HG03103 (cell line): ENCODE data around the gene CPNE7.

ENCODE experiments used
- ATAC-seq: cut with Tn5 transposase; IDR thresholded peaks from one replicate; pipeline ENCODE4 v1.9.1; 2021; ENCODE audit warnings: low read depth; ENCODE audit not compliant: unreplicated experiment

The CPNE7 gene

GRCh38 chr16:89645122-89645521, 69.6 kb downstream of the CPNE7 start:
- ATAC-seq, result no peak

GRCh38 chr16:89646270-89646669, 70.7 kb downstream of the CPNE7 start:
- no peak for ATAC-seq
